ENCODE data around the gene WDR35.

The WDR35 gene

DNA sequence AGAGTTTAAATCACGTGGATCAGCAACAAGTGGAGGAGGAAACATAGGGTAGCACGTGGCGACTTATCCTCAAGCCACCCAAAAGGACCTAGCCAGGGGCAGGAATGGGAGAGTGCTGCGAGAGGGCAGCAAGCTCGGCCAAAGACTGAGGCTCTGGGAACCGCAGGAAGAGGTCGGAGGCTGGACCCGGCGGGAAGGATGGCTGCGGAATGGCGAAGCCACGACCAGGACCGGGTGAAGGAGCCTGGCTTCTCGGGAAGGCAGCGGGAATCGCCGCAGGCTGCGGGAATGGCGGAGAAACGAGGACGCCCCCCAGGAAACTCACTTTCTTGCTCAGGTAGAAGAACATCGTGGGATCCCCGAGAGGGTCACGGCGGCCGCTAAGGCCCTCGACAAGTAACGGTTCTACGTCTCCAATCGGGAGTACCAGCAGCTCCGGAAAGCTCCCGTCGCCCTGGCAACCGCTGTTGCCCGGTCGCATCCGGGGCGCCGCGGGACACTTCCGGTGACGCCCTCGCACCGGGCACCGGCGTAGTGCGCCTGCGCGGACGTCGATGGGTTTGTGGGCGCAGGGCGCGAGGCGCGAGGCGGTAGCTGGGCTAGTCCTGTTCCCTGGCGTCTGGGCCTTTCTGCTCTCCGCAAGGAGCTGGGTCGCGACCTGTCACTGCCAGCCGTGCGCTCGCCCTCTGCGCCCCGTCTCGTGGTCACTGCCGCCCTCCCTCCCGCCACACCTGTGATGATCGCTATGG is at the start of gene WDR35:
WDR35 (minus strand) TSS at position 439 of the 749 bp plus-strand sequence; CDS start at position 349, 90 bp downstream.
- peak; percentile 80 to 85 for DNase-seq (ENCODE audit: low read depth in 2 of 2)

DNA sequence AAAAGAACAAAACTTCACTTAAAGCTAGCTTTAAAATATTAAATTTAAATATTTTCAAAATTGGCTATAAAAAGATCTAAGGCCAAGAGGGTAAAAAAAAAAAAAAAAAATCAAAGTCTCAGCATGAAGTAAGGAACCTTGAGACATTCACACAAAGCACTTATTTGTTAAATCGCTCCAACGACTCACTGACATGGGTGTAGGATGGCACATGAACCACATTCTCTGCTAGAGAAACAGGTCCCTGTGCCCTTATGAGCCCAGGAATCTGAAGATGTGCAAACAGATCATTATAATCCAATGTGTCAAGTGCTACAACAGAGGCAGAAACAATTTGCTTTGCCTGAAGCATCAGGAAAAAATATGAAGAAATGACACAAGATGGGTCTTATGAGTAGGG is 47.8 kb upstream of the WDR35 start:
- no peak for DNase-seq (ENCODE audit: low read depth in 2 of 2)

DNA sequence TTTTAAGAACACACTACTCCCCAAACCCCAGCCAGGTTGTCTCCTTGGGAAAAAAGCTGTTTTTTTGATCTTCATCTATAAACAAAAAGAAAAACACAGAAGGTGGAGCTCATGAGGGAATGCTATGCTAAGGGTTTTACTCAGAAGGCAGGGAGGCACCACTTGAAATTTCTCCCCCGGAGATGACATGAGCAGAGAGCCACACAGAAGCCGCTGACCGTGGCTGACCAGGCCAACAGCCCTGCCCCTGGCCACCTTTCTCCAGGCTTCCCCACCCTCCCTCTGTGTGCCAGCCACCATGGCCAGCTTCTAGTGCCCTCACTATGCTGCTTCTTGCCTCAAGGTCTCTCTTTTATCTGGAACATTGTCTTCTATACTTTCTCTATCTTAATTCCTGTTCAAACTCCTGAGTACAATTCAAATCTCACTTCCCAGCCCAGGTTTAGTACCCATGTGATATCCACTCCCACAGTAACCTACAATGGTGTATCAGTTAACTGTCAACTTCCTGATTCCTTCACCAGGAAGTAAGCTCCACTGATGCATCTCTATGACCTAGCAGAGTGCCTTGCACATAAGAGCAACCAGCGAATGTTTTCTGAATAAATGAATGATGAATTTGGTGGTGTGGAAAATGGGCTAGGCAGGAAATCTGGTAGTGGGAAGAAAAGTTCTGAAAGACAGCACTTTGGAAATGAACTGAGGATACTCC is 46.2 kb upstream of the WDR35 start:
- DNase-seq (ENCODE audit: low read depth in 2 of 2) = no peak

DNA sequence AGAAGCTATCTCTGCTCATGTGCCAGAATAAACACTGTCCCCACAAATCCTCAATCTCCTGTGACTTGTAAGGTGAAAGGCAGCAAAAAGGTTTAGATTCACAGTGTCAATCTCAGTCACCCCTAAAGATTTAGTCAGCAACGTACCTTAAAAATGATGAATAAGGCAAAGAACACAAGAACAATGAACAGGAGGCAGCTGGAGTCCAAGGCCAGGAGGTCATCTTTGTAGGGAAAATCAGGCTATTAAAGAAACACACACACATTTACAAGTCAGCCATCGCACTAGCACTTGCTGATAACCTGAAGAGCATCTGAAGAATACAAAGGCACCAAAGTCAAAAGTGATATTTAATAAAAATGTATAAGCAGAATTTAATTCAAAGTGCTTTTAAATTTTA is 44.9 kb upstream of the WDR35 start:
- DNase-seq (ENCODE audit: low read depth in 2 of 2) = no peak

DNA sequence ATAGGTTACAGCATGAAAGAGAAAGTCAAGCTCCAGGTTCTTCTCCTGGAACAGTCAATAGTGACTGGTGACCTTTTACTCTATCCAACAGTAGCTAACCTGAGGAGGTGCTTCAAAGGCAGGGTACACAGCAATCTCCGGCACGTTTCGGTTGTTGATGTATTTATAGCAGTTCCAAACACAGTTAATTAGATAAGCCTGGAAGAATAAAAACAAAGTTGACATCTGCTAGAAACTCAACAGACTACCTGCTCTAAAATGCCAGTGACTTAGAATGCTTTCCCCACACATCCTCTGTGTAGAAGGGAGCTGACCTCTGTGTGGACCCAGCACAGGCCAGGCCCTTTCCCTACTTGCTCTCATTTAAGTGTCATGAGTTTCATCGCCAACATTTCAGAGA is 44.3 kb upstream of the WDR35 start:
- no peak for DNase-seq (ENCODE audit: low read depth in 2 of 2)

DNA sequence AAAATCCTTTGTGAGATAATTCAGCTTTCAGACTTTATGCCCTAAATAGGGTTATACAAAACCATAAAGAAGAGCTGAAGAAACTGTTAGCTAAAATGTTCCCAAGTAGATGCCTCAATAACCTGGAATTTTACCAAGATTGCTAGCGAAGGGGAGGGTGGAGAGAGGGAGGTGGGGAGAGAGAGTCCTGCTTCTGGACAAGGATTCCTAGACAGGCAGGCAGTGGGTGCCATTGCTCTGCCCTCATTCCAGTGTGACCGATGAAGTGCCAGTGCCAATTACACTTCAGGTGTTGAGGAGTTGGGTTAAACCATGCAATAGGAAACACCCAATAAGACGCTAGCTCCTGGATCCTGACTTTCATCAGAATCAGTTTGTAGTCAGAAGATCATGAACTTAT is 43.4 kb upstream of the WDR35 start:
- no peak for DNase-seq (ENCODE audit: low read depth in 2 of 2)

DNA sequence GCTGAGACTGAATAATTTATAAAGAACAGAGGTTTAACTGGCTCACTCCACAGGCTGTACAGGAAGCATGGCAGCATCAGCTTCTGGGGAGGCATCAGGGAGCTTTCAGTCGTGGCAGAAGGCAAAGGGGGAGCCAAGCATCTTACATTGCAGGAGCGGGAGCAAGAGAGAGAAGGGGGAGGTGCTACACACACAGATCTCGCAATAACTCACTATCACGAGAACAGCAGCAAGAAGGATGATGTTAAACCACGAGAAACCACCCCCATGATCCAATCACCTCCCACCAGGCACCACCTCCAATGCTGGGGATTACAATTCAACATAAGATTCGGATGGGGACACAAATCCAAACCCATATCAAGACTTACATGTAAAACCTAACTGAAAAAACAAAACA is 40.3 kb upstream of the WDR35 start:
- no peak for DNase-seq (ENCODE audit: low read depth in 2 of 2)

DNA sequence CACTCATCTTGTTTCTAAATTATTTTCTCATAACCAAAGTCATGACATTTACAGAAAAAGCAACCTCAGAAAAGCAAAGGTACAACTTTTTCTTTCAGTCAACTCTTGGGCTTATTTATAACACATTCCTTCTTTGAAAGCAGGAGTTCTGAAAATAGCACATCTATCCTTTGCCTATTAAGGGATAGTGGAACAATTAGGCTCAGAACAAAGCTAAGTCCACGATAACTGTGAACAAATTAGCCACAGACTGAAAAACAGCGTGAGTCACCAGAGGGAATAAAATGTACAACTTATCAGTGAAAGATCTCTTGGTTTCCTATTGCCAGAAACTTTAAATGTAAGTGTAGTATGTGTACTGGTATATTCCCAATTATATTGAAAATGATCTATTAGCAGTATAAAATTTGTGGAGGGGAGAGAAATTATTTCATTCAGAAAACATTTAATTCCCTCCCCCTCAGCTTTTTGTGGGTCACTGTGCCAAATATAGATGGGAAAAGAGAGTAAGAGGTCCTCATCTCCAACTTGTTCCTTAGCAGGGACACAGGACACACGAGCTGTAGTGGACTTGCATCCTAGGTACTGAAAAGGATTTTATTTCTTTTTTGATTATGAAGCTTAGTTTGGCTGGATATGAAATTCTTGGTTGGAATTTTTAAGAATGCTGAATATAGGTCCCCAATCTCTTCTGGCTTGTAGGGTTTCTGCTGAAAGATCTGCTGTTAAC is 38.0 kb upstream of the WDR35 start:
- DNase-seq (ENCODE audit: low read depth in 2 of 2) = no peak

DNA sequence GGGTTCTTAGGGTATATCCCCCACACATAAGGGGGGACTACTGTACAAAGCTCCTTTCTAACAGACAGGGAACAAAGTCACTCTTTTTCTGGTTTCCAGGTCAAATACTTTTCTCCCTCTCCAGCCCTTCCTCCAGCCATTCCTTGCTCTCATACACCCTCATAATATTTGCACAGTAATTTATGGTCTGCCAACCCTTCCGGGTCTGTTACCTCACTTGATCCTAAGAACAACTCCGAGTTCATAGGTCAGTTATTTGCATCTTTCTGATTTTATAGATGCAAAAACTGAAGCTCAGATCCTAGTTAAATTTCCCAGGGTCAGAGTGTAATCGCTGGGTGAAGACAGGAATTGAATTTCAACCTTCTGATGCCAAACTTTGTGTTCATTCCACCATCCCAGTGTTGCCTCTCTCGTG is 37.4 kb upstream of the WDR35 start:
- no peak for DNase-seq (ENCODE audit: low read depth in 2 of 2)

DNA sequence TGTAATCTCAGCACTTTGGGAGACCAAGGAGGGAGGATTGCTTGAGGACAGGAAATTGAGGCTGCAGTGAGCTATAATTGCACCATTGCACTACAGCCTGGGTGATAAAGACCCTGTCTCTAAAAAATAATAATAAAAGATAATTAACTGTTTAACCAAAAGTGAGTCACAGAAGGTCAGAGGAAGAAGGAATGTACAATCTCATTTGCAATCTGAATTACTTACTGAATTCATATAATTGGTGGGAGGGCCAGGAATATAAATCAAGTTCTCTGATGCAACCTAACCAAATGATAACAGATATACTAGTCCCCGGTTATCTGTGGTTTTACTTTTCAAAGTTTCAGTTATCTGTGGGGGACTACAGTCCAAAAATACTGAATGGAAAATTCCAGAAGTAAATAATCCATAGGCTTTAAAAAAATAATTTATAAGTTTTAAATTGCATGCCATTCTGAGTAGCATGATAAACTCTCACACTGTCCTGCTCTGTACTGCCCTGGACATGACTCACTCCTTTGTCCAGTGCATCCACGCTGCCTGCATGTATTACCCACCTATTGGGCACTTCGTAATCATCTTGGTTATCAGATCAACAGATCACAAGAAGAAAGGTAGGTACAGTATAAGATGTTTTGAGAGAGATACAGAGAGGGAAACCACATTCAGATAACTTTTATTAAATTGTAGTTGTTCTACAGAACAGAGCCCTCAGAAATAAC is 35.3 kb upstream of the WDR35 start:
- no peak for DNase-seq (ENCODE audit: low read depth in 2 of 2)

DNA sequence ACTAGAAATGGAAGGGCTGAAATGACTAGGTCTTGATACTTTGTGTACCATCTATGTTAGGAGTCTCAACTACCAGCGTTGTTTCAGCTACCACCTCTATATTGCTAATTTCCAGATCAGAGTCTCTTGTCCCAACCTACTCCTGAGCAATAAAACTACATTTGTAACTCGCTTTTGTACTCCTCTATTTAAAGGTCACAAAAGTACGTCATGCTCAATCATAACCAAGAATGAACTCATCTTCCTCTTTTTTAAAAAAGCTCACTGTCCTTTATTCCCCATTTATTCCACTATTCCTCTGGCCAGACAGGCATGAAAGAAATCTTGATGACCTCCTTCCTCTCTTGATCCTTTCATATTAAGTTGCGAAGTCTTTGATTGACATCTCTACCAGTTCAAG is 33.8 kb upstream of the WDR35 start:
- DNase-seq (ENCODE audit: low read depth in 2 of 2) = no peak

DNA sequence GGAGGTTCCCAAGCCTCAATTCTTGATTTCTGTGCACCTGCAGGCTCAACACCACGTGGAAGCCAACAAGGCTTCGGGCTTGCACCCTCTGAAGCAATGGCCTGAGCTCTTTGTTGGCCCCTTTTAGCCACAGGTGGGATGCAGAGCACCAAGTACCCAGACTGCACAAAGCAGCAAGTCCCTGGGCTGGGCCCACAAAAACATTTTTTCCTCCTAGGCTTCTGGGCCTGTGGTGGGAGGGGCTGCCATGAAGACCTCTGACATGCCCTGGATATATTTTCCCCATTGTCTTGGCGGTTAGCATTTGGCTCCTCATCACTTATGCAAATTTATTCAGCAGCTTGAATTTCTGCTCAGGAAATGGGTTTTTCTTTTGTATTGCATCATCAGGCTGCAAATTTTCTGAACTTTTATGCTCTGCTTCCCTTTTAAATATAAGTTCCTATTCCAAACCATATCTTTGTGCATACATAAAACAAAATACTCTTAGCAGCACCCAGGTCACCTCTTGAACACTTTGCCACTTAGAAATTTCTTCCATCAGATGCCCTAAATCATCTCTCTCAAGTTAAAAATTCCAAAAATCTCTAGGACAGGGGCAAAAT is 31.6 kb upstream of the WDR35 start:
- no peak for DNase-seq (ENCODE audit: low read depth in 2 of 2)

DNA sequence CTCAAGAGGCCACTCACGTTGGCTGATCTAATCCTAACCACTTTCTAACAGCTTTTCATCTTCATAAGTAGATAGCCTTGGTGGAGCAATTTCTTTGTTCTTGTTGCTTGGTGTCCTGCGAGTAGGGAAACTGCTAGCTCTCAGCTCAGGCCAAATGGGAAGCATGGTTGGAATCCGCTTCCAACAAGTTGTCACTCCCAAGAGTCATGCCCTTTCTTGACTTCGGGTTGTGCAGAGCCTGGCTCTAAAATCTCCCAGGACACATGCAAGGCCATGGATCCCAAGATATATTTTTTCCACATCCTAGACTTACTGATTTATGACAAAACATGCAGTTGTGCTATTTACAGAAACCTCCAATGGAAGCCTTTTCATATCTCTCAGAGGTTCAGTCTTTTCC is 29.8 kb upstream of the WDR35 start:
- no peak for DNase-seq (ENCODE audit: low read depth in 2 of 2)

DNA sequence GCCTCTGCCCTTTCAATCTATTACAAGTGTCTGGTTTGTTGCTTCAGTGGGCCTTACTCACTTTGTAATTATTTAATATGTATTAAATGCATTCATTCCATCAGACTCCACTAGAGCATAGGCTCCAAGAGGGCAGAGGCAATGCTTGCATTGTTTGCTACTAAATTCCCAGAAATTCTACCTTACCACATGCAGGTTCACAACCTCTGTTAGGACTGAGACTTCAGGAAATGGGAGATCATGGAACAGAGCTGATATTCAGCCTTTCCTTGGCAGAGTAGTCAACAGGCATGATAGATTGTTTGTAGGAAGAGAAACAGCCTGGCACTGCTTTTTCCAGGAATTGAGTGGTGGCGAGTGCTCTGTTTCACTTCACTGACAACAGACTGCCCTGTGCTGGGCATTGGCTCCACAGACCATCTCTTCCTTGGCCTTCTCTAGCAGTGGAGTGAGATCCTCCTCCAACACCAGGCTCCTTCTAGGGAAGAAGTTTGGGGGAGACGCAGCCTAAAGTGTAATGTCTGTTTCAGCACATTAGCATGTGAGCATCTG is 28.8 kb upstream of the WDR35 start:
- DNase-seq (ENCODE audit: low read depth in 2 of 2) = no peak

DNA sequence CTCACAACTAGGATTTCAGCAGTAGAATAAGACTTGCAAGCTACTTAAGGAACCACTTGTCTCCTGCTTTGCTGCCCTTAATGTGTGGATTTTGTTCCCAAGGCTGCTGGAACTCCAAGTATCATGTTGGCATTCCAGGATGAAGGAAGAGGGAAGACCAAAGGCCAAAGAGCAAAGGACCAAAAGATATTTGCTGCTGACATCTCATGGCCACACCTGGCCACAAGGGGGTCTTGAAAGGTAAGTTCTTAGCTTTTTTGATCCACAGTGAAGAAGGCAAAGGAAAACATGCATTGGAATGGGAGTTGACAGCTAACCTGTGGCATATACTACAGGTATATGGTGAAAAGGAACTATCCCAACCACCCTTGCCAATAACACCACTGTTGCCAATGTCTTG is 26.4 kb upstream of the WDR35 start:
- no peak for DNase-seq (ENCODE audit: low read depth in 2 of 2)

DNA sequence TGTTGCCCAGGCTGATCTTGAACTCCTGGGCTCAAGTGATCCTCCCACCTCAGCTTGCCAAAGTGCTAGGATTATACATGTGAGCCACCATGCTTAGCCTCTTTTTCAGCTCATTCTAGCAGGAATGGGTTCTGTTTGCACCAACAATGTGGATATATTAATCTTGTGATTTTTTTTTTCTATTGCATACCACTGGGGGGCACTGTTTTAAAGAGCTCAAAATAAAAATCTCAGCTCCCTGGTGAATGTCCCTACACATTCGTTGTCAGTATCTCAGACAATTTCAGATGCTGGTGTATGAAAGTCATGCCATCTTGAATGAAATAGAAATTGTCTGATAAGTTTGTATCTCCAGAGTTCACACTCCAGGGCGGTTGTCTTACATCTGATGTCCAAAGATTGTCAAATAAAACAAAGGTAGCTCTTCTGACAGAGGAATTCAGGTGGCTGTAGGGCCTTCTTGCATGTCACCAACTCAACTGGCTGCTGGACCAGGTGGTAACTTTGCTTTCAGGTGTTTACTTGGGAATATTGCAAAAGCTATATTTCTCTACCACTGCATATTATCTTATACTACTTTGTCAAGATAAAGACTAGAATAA is 25.7 kb upstream of the WDR35 start:
- no peak for DNase-seq (ENCODE audit: low read depth in 2 of 2)

DNA sequence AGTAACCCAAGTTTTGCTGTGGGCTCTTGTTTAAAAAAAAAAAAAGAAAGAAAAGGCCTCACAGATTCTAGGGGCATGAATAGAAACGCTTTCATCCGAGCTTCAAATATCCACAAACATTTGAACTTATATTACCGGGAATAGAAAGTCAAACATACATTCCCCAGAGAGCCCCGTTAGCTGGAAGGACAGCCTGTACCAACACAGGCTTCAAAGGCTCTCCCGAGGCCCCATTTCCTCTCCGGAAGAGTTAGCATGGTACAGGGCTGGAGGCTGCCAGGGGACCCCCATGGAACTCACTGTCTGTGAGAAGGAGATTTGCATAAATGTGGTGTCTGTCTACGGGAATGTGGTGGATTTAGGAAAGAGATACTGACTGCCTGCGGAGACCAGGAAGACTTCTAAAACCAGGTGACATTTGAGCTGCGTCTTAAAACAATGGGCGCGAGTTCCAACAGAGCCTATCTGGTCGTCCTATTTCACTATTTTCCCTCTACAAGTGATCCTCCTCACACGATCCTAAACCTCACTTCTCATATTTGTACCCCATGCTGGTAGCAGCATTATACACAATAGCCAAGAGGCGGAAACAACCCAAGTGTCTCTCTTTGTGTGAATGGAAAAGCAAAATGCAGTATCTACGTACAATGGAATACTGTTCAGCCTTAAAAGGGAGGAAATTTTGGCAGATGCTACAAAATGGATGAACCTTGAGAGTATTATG is 23.4 kb upstream of the WDR35 start:
- DNase-seq (ENCODE audit: low read depth in 2 of 2) = no peak

DNA sequence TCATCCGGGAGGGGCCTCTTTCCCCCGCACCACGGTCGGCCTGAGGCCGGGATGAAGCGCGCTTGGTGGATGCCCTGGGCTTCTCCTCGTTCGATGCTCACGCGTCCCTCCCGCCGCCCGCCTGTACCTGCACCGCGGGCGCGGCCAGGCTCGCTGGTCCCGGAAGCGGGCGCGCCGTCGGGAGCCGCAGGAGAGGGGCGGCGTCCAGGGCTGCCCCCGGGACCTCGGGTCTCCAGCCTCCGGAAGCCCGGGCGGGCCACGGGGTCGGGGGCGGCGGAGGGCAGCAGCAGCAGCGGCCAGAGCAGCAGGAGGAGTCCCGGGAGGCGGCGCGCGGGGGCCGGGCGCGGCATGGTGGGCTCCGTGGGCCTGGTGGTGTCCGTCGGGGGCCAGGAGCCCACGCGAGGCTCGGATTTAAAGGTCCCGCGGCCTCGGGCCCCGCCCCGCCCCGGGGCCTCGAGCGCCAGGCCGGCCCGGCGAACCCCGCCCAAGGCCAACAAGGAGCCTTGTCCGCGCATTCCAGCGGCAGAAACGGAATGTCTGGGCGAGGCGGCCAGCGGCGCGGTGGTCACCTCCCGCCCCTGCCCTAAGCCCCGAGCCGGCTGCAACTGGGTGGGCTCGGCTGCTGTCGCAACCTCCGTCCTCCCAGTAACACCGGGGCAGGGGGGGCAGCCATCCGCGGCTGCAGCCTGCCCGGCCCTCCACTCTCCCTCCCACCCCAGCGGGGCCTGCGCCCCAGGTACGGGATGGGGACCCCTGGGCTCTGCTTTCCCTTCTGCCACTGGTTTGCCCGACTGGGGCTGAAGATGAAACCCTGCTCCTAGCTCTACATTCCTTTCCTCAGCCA is 22.6 kb upstream of the WDR35 start, which contains the start of gene MATN3:
MATN3 (minus strand) TSS at position 387 of the 844 bp plus-strand sequence; CDS start at position 350, 37 bp downstream.
- no peak for DNase-seq (ENCODE audit: low read depth in 2 of 2)

DNA sequence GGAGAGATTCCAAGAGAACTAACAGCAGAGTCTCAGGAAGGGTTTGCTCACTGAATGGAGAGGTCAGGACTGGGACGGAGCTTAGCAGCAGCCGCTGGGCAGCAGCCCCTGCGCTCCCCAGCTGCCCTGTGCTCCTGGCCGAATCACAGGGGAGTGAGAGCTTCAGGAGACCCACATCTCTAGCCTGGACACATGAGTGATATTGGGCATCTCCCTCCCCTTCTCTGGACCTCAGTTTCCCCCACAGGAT is 22.1 kb upstream of the WDR35 start:
- DNase-seq (ENCODE audit: low read depth in 2 of 2) = no peak
